ENCODE measurements around the gene PPP3CA.

- TF ChIP-seq REPIN1 (CRISPR knock-in tag; IDR thresholded peaks at IDR 0.05; ENCODE audit: borderline replicate concordance, low read depth) (no peak), TIGD3 (CRISPR knock-in tag; IDR thresholded peaks at IDR 0.05; ENCODE audit: borderline replicate concordance) (no peak), ZFP36 (IDR thresholded peaks at IDR 0.05; ENCODE audit: borderline replicate concordance, low read depth, low read length, partially characterized antibody) (no peak), CHCHD3 (CRISPR knock-in tag; IDR thresholded peaks at IDR 0.05) (no peak), TP53 (CRISPR knock-in tag; conservative IDR thresholded peaks at IDR 0.05) (no peak), FOXK1 (CRISPR knock-in tag; IDR thresholded peaks at IDR 0.05; ENCODE audit: borderline replicate concordance, low read depth) (no peak), HDAC1 (CRISPR knock-in tag; IDR thresholded peaks at IDR 0.05) (no peak)
These were observed 156.6 kb downstream of the PPP3CA start for GRCh38 chr4:101190751-101191150.
